Measurements from ENCODE around the gene ZNF780B.

- TF ChIP-seq POLR2AphosphoS5 (IDR thresholded peaks at IDR 0.05) (no peak), CTCF (IDR thresholded peaks at IDR 0.05) (no peak), EP300 (IDR thresholded peaks at IDR 0.05) (no peak), POLR2A (IDR thresholded peaks at IDR 0.05) (no peak)
Measured at GRCh38 chr19:40023969-40024368, 32.1 kb downstream of the ZNF780B start.
